Heart left ventricle (tissue), 13 donors: Measurements from ENCODE around the gene NUP214.

Experiments used
- CTCF ChIP-seq, 12 donors: fragments of 200-600 bp; sonication (generic) in 4 of 12; IDR thresholded peaks; one replicate each; pipeline versions ENCODE4 v1.5.0 to v1.8.0; 2018 to 2022; ENCODE audit warnings: antibody characterized with exemption in 12 of 12, mild to moderate bottlenecking in 5 of 12
- POLR2A ChIP-seq, 2 donors: fragments of 450-650 bp; IDR thresholded peaks; one replicate each; pipeline ENCODE4 v1.6.1; 2017; ENCODE audit warnings: antibody characterized with exemption in 2 of 2, mild to moderate bottlenecking in 2 of 2, moderate library complexity in 2 of 2
- donor health status: ischemic (EF 13 %, LVEDD 7.1; RV severe dilation, severe dysfunction).
- donor health status: DM: no; HTN: yes; CAD: no.
- donor health status: DM: no; HTN: no; CAD: no.
- donor health status: ischemic (EF 25% LVEDD 6.9; RV normal size, moderate dysfunction).
- donor health status: ischemic (EF 25% LVEDD 5.7; RV mildly dilated, moderate dysfunction).
- donor health status: ischemic (EF 35%, LVEDD 5.7; RV mildly dilated, moderate dysfunction).
- donor health status: nonischemic (EF 11% LVEDD 7.7; RV severe dilation, severe dysfunction).
- donor health status: DM: yes; HTN: yes; CAD: no.
- donor health status: PGD.
- donor health status: ischemic (EF 29% LVEDD 5.4; RV normal size, mild dysfunction).
- donor health status: nonischemic (EF 23%, LVEDD 6.1; RV moderate dilation, normal function).

- TF ChIP-seq CTCF (IDR thresholded peaks at IDR 0.05) (no peak), POLR2A (IDR thresholded peaks at IDR 0.05) (peak in 1 of 2 donors; percentile 85)
Observed at GRCh38 chr9:131125288-131126058, at the start of gene NUP214.
